ENCODE results near the gene PPP6R1. TPM values are rescaled to one million over a fixed set of nuclear protein-coding genes. Genes with fewer than 3 reads are reported as not detected.

PPP6R1 gene
- total and polyA plus RNA-seq, 2 of the 13 experiments (the other 11 are each of a cell fraction or from before 2014, with no cell fraction given): 25.8 to 54.0 TPM

DNA sequence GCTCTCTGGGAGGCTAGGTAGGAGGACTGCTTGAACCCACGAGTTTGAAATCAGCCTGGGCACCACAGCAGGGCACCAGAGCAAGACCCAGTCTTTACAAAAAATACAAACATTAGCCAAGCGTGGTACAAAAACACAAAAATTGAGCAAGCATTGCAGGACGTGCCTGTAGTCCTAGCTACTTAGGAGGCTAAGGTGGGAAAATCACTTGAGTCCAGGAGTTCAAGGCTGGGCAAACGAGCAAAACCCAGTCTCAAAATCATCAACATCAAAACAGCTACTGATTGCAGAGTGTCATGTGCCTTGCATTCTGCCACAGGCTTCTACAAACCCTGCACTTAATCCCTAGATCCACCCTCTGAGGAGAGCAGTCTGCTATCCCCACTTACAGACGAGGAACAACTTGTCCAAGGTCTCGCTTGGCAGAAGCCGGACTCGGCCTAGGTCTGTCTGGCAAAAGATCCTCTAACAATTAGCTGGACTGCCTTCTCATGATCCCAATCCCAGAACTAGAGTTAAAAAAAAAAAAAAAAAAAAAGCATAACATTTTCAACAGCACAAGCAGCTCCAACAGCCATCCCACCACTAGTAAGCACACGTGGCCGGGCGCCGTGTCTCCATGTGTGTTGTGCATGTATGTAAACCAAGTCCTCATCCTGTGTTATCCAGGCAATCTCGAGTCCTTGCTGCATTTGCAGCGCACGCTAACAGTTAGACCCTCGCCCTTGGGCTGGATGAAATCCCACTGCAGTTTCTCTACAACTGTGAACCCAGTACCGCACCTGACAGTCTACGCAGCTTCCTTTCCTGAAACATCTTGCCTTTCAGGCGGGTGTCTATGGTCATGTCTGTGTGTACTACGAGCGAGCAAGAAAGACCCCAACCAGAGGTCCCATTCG is 2.0 kb downstream of the PPP6R1 start (continued):
- no peak for TF ChIP-seq ZNF251 (CRISPR knock-in tag; IDR thresholded peaks at IDR 0.05)
- 0 out of 2 replicates have a peak, but pooled peaks have one; percentile 70 for TF ChIP-seq SPEN (CRISPR knock-in tag; IDR thresholded peaks at IDR 0.05; ENCODE audit: low read depth)
- no peak for TF ChIP-seq ZNF891 (CRISPR knock-in tag; IDR thresholded peaks at IDR 0.05)
- no peak for TF ChIP-seq ZNF672 (CRISPR knock-in tag; IDR thresholded peaks at IDR 0.05)
- no peak for TF ChIP-seq ZNF549 (CRISPR knock-in tag; IDR thresholded peaks at IDR 0.05)
- no peak for TF ChIP-seq ZNF644 (CRISPR knock-in tag; IDR thresholded peaks at IDR 0.05; ENCODE audit: low read depth)
- no peak for TF ChIP-seq IRX3 (CRISPR knock-in tag; IDR thresholded peaks at IDR 0.05; ENCODE audit: borderline replicate concordance, low read depth)
- TF ChIP-seq JUN (CRISPR knock-in tag; IDR thresholded peaks at IDR 0.05): no peak
- TF ChIP-seq PITX1 (CRISPR knock-in tag; IDR thresholded peaks at IDR 0.05): peak; percentile 92
- no peak for TF ChIP-seq HMGA1 (CRISPR knock-in tag; conservative IDR thresholded peaks at IDR 0.05)
- TF ChIP-seq ZNF431 (CRISPR knock-in tag; IDR thresholded peaks at IDR 0.05; ENCODE audit: borderline replicate concordance, low read depth): 0 out of 2 replicates have a peak, but pooled peaks have one; percentile 56
- TF ChIP-seq HNRNPK (IDR thresholded peaks at IDR 0.05; ENCODE audit: low read depth, low read length, poor library complexity, severe bottlenecking): no peak
- no peak for TF ChIP-seq ZNF562 (CRISPR knock-in tag; IDR thresholded peaks at IDR 0.05; ENCODE audit: borderline replicate concordance)
- TF ChIP-seq YEATS2 (CRISPR knock-in tag; IDR thresholded peaks at IDR 0.05; ENCODE audit: borderline replicate concordance): no peak
- no peak for TF ChIP-seq ZNF430 (CRISPR knock-in tag; IDR thresholded peaks at IDR 0.05)
- no peak for TF ChIP-seq GATAD1 (CRISPR knock-in tag; IDR thresholded peaks at IDR 0.05)
